NK-92 (cell line): ENCODE results near the gene KIAA1549.

Experiments used
- DNase-seq: peaks from one replicate; lab custom pipeline; 2025; ENCODE audit not compliant: unreplicated experiment; lab: John Stamatoyannopoulos, UW

KIAA1549 gene

DNA sequence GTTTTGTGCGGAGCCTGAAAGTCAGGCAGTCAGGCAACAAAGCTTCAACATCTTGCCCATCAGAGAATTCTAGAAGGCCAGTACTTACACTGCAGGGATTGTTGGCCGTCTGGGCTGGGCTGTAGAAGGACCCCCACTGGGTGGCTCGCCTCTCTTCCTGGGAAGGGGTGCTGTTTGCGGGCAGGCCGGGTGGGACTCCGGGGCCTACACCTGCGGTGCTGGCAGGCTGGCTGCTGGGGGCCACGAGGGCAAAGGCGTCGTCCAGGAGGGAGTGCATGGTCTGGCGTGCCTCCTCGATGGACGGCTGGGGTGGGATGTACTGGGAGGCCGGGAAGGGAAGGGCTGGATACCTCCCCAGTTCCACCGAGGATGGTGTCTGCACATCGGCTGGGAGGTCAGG lies 120.1 kb downstream of the KIAA1549 start:
- DNase-seq: no peak

GRCh38 chr7:138857728-138858127 lies 123.5 kb downstream of the KIAA1549 start:
- no peak for DNase-seq

DNA sequence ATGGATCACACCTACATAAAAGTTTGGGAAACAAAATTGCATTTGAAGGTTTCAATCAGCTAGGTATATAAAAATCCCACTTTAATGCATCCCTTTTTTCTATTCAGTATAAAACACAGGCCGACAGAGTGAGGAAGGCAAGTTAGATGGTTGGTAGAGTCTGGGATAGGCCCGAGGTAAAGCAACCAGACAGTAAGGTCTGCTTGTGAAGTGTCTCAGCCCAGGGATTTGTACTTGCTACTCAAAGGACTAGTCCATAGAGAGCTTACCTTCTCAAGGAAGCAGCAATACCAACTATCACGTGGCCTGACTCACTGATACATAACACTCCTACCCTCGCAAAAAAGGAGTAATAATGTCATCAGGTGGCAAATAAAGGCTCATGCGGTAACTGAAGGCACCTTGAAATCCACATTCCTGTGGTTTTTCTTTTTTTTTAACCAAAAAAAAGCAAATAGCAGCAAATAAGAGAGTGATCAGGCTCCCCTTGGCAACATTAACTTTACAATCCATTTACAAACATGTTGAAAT lies 127.0 kb downstream of the KIAA1549 start:
- DNase-seq: no peak

DNA sequence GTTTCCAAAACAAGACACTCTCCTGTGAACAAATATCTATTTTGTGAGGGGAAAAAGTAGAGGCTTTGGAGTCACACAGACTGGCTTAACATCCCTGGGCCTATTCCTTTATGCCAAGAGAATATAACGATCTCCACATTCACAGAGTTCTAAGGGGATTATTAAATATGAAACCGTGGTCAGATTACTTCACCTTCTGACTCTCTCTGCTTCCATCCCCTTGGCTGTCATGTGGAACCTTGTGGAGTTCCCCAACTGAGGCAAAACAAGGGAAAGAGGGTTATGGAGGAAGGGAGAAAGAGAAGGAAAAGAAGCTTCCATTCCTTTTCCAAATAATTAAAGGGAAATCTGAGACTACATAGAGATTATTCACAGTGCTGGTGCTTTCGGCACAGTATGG lies 127.7 kb downstream of the KIAA1549 start:
- no peak for DNase-seq

GRCh38 chr7:138852469-138852868 lies 128.7 kb downstream of the KIAA1549 start:
- DNase-seq: no peak

GRCh38 chr7:138849701-138850100 lies 131.5 kb downstream of the KIAA1549 start:
- no peak for DNase-seq

DNA sequence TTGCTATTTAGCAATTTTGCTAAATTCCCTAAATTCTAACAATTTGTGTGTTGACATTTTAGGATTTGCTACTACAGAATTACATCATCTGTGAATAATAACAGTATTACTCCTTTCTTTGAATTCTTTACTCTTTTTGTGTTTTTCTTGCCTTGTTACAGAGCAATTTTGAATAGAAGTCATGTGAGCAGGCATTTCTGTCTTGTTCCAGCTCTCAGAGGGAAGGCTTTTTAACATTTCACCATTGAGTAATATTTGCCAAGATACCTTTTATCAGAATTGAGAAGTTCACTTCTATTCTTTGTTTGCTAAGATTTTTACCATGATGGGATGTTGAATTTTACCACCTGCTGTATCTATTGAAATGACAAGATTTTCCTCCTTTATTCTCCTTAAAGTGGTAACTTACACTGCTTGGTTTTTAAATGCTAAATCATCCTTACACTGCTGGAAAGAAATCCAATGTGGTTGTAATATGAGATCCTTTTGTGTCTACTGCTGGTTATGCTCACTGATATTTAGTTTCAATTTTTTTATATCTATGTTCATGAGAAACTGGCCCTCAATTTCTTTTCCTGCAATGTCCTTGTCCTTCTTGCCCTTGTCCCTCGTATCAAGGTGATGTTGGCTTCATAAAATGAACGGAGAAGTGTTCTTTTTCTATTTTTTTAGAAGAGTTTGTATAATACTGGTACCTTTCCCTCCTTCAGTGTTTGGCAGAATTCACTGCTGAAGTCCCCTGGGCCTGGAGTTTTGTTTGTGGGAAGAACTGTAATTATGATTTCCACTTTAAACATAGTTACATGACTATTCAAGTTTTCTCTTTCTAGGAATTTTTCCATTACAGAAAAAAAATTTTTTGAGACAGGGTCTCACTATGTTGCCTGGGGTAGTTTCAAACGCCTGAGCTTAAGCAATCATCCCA lies 132.9 kb downstream of the KIAA1549 start:
- DNase-seq: no peak

- DNase-seq: no peak
These were observed 135.5 kb downstream of the KIAA1549 start for GRCh38 chr7:138845711-138846110.

DNA sequence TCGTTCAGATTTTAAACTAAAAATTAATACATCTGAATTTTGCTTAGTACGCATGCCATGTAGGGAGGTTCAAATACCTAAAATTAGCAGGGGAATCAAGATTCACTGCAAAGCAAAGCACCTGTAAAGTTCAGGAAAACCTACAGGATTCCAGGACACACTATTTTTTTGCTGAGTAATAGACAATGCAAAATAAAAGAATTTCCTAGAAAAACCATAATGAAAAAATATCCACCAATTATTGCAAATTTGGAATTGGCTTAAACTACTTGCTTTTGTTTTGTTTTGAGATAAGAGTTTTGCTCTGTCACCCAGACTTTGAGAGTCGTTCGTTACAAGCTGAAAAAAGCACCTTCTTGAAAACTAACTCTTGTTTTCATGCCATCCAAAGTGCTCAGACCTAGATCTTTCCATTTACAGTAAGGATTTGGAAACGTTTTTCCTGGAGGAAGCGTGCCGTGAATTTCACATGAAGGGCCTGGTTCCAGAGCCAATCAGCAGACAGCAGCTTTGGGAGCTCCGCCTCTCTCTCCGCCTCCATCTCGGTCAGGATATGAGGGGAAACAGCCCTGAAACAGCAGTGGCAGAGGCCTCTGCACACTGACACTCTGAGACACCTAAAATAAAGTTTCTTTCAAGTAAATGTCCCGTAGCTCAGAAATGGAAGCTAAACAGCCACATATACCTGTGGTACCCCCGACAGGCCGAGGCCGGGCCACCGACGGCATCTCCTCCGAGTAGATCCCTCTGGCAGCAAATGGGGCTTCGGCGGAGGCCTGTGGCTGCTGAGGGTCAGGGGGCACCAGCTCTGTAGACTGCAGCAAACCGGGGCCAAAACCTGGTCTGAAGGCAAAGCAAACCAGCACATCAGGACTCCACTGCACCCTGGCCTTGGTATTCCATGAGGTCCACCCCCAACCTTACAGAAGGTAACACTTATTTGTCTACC lies 137.3 kb downstream of the KIAA1549 start:
- no peak for DNase-seq

GRCh38 chr7:138842111-138842510 lies 139.1 kb downstream of the KIAA1549 start:
- no peak for DNase-seq

DNA sequence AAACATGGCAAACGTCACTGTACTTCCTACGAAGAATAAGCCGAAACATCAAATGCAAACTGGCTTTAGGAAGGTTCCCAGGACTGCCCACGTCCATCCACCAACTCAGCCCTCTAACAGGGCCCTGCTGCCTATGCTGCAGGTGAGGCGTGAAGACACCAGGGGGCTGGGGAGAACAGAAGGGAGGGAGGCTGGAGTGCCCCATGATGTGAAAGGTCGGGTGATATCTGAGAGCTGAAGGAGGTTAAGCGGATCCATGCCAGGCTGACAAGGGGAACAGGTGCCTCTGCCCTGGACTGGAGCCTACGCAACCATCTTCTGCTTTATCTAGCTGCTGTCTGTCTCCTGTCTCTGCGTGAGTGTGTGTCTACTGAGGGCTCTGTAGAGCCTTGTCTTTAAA lies 143.0 kb downstream of the KIAA1549 start:
- DNase-seq: no peak

GRCh38 chr7:138837627-138838026 lies 143.6 kb downstream of the KIAA1549 start:
- DNase-seq: no peak

DNA sequence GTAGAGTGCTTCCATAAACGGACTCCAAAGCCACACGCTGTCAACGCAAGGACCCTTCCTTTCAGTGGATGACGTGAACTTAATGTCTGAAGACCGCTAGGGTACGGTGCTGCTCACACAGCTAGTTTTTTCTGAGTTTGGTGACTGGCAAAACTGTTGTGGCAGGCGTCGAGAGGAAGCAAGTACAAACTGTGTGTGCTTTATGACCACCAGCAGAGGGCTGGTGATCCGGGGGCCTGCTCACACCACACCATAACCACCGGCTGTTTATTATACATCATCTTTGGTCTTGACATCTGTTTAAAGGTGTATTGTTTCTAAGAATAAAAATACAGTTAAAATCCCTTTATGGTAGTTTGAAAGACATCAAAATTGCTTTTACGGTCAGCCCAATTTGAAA lies 146.1 kb downstream of the KIAA1549 start:
- DNase-seq: no peak

GRCh38 chr7:138834583-138834982 lies 146.6 kb downstream of the KIAA1549 start:
- no peak for DNase-seq

DNA sequence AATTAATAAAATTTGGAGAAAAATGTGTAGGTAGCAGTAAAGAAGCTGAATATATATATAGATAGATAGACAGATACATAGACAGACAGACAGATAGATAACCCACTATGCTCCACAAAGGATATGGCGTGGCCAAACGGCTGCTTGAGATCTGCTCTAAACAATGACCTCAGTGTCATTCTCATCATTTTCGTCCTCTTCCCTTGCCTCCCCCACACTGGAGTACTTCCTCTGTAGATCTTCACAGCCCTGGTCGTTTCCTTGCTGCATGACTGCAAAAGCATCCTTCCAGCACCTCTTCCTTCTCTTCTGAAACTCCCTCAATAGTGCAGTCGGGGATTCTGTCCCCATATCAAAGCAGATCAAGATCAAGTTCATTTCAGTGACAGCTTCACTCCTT lies 147.6 kb downstream of the KIAA1549 start:
- DNase-seq: no peak

DNA sequence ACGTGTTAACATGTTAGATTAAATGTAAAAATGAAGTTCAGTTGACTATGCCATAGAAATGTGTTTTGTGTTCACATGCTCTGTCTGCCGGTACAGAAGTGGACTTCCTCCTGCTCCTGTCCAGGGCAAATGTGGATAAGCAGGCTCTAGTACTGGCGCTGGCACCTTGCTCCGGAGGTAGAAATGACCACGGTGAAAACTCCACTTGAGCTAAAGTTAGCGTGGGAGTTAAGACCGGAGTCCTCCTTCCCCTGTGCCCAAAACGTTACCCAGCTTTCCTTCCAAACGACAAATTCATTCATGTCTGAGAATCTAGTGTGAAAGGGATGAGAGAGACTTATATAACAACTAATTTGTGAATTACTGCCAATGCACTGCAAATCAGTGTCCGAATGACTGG lies 148.2 kb downstream of the KIAA1549 start:
- no peak for DNase-seq

DNA sequence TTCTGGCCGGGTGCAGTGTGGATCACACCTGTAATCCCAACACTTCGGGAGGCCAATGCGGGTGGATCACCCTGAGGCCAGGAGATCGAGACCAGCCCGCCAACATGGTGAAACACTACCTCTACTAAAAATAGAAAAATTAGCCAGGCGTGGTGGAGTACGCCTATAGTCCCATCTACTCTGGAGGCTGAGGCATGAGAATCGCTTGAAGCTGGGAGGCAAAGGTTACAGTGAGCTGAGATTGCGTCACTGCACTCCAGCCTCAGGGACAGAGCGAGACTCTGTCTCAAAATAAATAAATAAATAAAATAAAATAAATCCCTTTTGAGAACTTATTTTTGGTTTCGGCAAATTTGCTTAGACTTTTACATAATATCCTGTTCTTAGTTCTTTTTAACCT lies 151.9 kb downstream of the KIAA1549 start:
- DNase-seq: no peak

GRCh38 chr7:138828302-138828701 lies 152.9 kb downstream of the KIAA1549 start:
- no peak for DNase-seq

GRCh38 chr7:138825049-138825721 lies 156.0 kb downstream of the KIAA1549 start:
- no peak for DNase-seq

DNA sequence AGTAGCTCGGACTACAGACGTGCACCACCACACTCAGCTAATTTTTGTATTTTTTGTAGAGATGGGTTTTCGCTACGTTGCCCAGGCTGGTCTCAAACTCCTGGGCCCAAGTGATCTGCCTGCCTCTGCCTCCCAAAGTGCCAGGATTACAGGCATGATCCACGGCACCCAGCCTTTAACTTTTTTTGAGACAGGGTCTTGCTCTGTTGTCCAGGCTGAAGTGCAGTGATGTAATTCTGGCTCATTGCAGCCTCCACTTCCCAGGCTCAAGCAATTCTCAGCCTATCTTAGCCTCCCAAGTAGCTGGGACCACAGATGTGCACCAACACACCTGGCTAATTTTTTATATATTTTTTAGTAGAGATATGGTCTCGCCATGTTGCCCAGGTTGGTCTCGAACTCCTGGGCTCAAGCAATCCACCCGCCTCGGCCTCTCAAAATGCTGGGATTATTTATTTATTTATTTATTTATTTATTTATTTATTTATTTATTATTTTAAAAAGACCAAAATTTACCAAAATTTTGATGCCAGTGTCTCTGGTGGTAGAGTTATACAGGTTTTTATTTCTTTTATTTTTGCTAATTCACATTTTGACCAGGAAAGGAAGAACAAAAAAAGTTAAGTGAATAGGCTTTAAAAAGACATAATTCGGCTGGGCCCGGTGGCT lies 158.2 kb downstream of the KIAA1549 start:
- DNase-seq: no peak
